ENCODE measurements around the gene MAP7D1.

- TF ChIP-seq CTCF (IDR thresholded peaks at IDR 0.05) (no peak), POLR2AphosphoS5 (IDR thresholded peaks at IDR 0.05) (no peak), POLR2A (IDR thresholded peaks at IDR 0.05) (no peak)
Measured at GRCh38 chr1:36166938-36167905, 11.3 kb downstream of the MAP7D1 start.

All from stomach (tissue), 4 donors.